ENCODE results near the gene PTPRB. TPM values are rescaled to one million over a fixed set of nuclear protein-coding genes. Genes with fewer than 3 reads are reported as not detected.

PTPRB gene
- total RNA-seq (71.6 TPM), polyA plus RNA-seq (ENCODE audit: insufficient read depth, low read depth, low replicate concordance) (13.5 TPM)
- long read RNA-seq, donor 1 = 0 reads
- long read RNA-seq, donor 2 = 0 reads
- long read RNA-seq, donor 3 = 0 reads
- long read RNA-seq, donor 4 = 0 reads
- long read RNA-seq, donor 5 = 0 reads
- long read RNA-seq, donor 6 = 0 reads
- long read RNA-seq, donor 7, partial matches to known transcripts = 6 of 15 reads
- long read RNA-seq, donor 7, other reads (novel, unspliced or antisense) = 8 of 15 reads
- long read RNA-seq, donor 8 = 0 reads
- long read RNA-seq, donor 9 = 0 reads
- long read RNA-seq, donor 10, partial matches to known transcripts = 0 of 1 reads
- long read RNA-seq, donor 10, other reads (novel, unspliced or antisense) = 0 of 1 reads

DNA sequence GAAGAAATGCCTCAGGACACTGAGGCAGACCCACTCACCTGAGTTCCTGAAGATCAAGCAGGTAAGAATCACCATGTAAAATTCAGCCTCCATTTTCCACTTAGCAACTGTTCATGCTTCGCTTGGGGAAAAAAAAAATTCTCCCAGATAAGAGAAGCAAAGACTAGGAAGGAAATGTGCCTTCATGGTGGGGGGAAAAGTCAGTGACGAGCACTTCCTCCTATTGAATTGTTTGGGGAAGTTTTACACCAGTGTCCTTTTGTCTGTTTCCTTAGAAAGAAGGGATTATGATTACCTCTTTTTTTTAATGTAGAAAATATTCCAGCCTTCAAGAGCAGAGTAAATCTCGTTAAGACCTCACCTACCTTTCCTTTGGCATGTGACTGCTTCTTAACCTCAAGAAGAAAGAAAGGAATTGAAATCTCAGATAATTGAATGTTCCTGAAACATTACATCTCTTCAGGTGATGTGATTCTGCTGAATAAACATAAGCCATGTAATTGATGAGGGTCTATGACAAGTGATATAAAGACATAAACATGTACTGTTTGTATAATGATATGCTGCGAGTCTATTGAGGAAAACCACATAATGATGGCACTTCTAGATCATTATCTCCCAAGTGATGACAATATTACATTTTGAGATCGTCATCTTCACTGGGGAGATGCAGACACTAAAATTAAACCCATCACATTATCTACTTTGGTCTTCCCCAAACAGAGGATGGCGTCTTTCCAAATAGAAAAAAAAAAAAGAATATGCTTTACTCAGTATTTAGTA is at the start of gene PTPRB:
Gene PTPRB, minus strand, starts transcription at position 127 of the 783 bp plus-strand sequence. Its CDS starts 34 bp downstream, at position 93.
- no peaks in the 10 kb centered on the region for H3K27me3 ChIP-seq (ENCODE audit: control insufficient read depth, insufficient read depth, low read length)
- peak within 1 kb of the TSS; percentile 68 to 69 for H3K27ac ChIP-seq (ENCODE audit: low read depth in 2 of 2, low read length in 2 of 2)
- TF ChIP-seq, protein P1, sequence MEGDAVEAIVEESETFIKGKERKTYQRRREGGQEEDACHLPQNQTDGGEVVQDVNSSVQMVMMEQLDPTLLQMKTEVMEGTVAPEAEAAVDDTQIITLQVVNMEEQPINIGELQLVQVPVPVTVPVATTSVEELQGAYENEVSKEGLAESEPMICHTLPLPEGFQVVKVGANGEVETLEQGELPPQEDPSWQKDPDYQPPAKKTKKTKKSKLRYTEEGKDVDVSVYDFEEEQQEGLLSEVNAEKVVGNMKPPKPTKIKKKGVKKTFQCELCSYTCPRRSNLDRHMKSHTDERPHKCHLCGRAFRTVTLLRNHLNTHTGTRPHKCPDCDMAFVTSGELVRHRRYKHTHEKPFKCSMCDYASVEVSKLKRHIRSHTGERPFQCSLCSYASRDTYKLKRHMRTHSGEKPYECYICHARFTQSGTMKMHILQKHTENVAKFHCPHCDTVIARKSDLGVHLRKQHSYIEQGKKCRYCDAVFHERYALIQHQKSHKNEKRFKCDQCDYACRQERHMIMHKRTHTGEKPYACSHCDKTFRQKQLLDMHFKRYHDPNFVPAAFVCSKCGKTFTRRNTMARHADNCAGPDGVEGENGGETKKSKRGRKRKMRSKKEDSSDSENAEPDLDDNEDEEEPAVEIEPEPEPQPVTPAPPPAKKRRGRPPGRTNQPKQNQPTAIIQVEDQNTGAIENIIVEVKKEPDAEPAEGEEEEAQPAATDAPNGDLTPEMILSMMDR (IDR thresholded peaks at IDR 0.05; ENCODE audit: borderline replicate concordance, extremely low read depth, insufficient read depth) = no peak
- peak in 1 of 5 donors; percentile 38 for DNase-seq
- H3K9ac ChIP-seq (ENCODE audit: low read length in 3 of 3) = peak within 1 kb of the TSS in 2 of 3 donors; percentile 5 to 70
- H3K4me1 ChIP-seq (ENCODE audit: control insufficient read depth in 2 of 3, insufficient read depth in 2 of 3, low read depth in 1 of 3, low read length in 3 of 3) = no peaks in the 10 kb centered on the region
- H3K4me3 ChIP-seq (ENCODE audit: low read length in 3 of 3) = peak within 1 kb of the TSS; percentile 14 to 51 (median 23)
- intact Hi-C loops (cut with DNase I) = no loop called here
- no peaks in the 10 kb centered on the region for H3K9me3 ChIP-seq (ENCODE audit: control insufficient read depth in 2 of 3, insufficient read depth in 1 of 3, low read length in 3 of 3)
- H3K36me3 ChIP-seq (ENCODE audit: control insufficient read depth in 2 of 3, insufficient read depth in 3 of 3, low read length in 3 of 3) = no peaks in the 10 kb centered on the region
- FAIRE-seq = no peak

DNA sequence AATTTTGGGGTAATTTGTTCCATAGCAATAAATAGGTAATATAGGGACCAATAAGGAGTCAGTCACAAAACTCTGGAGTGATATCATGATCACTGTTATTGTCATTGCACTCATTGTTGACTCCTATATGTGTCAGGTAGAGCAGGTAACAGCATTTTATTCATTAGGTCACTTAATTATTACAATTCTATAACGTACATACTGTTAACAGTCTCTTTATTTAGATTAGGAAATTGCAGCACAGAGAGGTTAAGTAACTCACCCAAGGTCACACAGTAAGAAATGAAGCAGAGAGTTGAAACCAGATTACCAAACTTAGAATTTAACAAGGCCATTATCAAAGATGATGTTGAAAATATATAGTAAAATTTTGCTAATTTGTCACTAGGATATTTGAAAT is 49.7 kb upstream of the PTPRB start:
- intact Hi-C loops (cut with DNase I) = no loop called here
- no peak overlapping the region for H3K4me3 ChIP-seq (ENCODE audit: low read length in 3 of 3)
- H3K4me1 ChIP-seq (ENCODE audit: control insufficient read depth in 2 of 3, insufficient read depth in 2 of 3, low read depth in 1 of 3, low read length in 3 of 3) = no peaks in the 10 kb centered on the region
- H3K9me3 ChIP-seq (ENCODE audit: control insufficient read depth in 2 of 3, insufficient read depth in 1 of 3, low read length in 3 of 3) = no peaks in the 10 kb centered on the region
- DNase-seq = no peak
- H3K27ac ChIP-seq (ENCODE audit: low read depth in 2 of 2, low read length in 2 of 2) = no peak overlapping the region
- no peak for FAIRE-seq
- no peaks in the 10 kb centered on the region for H3K36me3 ChIP-seq (ENCODE audit: control insufficient read depth in 2 of 3, insufficient read depth in 3 of 3, low read length in 3 of 3)
- H3K9ac ChIP-seq (ENCODE audit: low read length in 3 of 3) = no peak overlapping the region
- TF ChIP-seq, protein P1 (IDR thresholded peaks at IDR 0.05; ENCODE audit: borderline replicate concordance, extremely low read depth, insufficient read depth) = no peak
- H3K27me3 ChIP-seq (ENCODE audit: control insufficient read depth, insufficient read depth, low read length) = no peaks in the 10 kb centered on the region

DNA sequence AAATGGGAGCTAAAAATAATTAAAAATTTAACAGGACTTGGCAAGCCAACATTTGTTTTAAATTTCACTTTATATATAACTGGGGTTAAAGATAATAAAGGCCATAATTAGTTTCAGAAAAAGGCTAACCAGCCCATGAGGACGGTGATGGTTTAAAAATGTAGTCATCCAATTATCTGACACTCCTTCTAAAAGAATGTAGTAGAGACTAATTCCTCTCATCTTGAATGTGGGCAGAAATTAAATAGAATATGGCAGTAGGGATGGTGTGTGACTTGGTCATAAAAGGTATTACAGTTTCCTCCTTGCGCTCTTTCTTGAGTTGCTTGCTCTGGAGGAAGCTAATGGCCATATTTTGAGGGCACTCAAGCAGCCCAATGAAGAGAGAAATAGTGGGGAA is 49.1 kb upstream of the PTPRB start:
- Histone ChIP-seq H3K9ac (ENCODE audit: low read length in 3 of 3) (no peak overlapping the region), H3K36me3 (ENCODE audit: control insufficient read depth in 2 of 3, insufficient read depth in 3 of 3, low read length in 3 of 3) (no peaks in the 10 kb centered on the region), H3K27me3 (ENCODE audit: control insufficient read depth, insufficient read depth, low read length) (no peaks in the 10 kb centered on the region), H3K9me3 (ENCODE audit: control insufficient read depth in 2 of 3, insufficient read depth in 1 of 3, low read length in 3 of 3) (no peaks in the 10 kb centered on the region), H3K27ac (ENCODE audit: low read depth in 2 of 2, low read length in 2 of 2) (no peak overlapping the region), H3K4me1 (ENCODE audit: control insufficient read depth in 2 of 3, insufficient read depth in 2 of 3, low read depth in 1 of 3, low read length in 3 of 3) (no peaks in the 10 kb centered on the region), H3K4me3 (ENCODE audit: low read length in 3 of 3) (no peak overlapping the region)
- TF ChIP-seq, protein P1 (IDR thresholded peaks at IDR 0.05; ENCODE audit: borderline replicate concordance, extremely low read depth, insufficient read depth) = no peak
- intact Hi-C loops (cut with DNase I) = no loop called here
- DNase-seq = no peak
- FAIRE-seq = no peak

All from kidney (tissue), 22 donors.